ENCODE measurements around the gene GALNT2.

GALNT2 gene

DNA sequence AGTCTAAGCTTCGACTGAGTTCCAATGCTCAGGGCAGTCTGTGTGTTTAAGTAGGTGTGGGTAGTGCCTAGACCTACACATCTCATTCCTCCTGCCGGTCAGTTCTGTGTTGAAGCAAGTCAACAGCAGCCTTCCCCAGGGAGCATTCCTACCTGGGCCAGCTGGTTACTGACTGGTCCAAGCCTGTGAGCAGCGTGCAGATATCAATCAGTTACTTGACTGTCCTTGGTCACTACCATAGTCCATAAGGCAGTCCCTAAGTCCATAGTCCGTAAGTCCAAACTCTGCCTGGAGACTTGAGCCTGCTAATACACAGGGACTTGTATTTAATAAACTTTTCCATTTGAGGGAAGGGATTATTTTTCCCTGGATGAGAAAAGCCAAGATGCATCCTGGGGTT lies 187.2 kb downstream of the GALNT2 start:
- no peaks in the 10 kb centered on the region for H3K4me1 ChIP-seq (ENCODE audit: low read length)
- no peaks in the 10 kb centered on the region for H4K20me1 ChIP-seq (ENCODE audit: insufficient read depth, low read length)
- no peaks in the 10 kb centered on the region for H3K79me2 ChIP-seq (ENCODE audit: low read length)
- H2AFZ ChIP-seq (ENCODE audit: low read length): no peak overlapping the region
- no peaks in the 10 kb centered on the region for H3K27me3 ChIP-seq (replicated peaks; ENCODE audit: insufficient read depth, low read length)
- H3K27ac ChIP-seq (ENCODE audit: low read length): no peak overlapping the region
- no peak for DNase-seq
- H3K4me2 ChIP-seq (ENCODE audit: low read depth, low read length): no peak overlapping the region
- H3K9ac ChIP-seq (ENCODE audit: low read length): no peak overlapping the region
- no peaks in the 10 kb centered on the region; the same call in 1 of the 2 replicates for H3K36me3 ChIP-seq (replicated peaks; ENCODE audit: insufficient read depth, low read length)
- no peak overlapping the region for H3K4me3 ChIP-seq (ENCODE audit: low read length)
- no peaks in the 10 kb centered on the region for H3K9me3 ChIP-seq (replicated peaks; ENCODE audit: insufficient read depth, low read length)
- H3K9me2 ChIP-seq (replicated peaks; ENCODE audit: insufficient read depth, low read length): no peaks in the 10 kb centered on the region
- no peaks in the 10 kb centered on the region for H3F3A ChIP-seq (ENCODE audit: insufficient read depth, low read length)
- TF ChIP-seq EZH2phosphoT487 (IDR thresholded peaks at IDR 0.05; ENCODE audit: low read length) (no peak), EZH2 (optimal IDR thresholded peaks at IDR 0.05; ENCODE audit: low read depth, low read length) (no peak)
- TF ChIP-seq, protein P1, sequence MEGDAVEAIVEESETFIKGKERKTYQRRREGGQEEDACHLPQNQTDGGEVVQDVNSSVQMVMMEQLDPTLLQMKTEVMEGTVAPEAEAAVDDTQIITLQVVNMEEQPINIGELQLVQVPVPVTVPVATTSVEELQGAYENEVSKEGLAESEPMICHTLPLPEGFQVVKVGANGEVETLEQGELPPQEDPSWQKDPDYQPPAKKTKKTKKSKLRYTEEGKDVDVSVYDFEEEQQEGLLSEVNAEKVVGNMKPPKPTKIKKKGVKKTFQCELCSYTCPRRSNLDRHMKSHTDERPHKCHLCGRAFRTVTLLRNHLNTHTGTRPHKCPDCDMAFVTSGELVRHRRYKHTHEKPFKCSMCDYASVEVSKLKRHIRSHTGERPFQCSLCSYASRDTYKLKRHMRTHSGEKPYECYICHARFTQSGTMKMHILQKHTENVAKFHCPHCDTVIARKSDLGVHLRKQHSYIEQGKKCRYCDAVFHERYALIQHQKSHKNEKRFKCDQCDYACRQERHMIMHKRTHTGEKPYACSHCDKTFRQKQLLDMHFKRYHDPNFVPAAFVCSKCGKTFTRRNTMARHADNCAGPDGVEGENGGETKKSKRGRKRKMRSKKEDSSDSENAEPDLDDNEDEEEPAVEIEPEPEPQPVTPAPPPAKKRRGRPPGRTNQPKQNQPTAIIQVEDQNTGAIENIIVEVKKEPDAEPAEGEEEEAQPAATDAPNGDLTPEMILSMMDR (IDR thresholded peaks at IDR 0.05; ENCODE audit: low read length): no peak

DNA sequence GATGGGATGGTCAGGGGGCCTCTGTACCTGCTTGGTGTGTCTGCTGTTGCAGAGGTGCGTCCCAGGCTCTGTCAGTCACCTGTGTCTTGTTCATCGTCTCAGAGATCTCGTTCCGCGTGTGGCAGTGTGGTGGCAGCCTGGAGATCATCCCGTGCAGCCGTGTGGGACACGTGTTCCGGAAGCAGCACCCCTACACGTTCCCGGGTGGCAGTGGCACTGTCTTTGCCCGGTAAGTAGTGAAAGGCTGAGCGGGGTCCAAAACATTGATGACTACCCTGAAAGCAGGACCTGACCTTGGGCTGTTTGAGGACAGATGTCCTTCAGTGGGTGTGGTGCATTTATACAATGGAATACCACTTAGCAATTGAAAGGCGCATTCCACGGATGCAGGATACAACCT lies 188.1 kb downstream of the GALNT2 start:
- DNase-seq: no peak
- H3K9me3 ChIP-seq (replicated peaks; ENCODE audit: insufficient read depth, low read length): no peaks in the 10 kb centered on the region
- H3K4me1 ChIP-seq (ENCODE audit: low read length): no peaks in the 10 kb centered on the region
- H3K27me3 ChIP-seq (replicated peaks; ENCODE audit: insufficient read depth, low read length): no peaks in the 10 kb centered on the region
- H3K4me2 ChIP-seq (ENCODE audit: low read depth, low read length): no peak overlapping the region
- no peak overlapping the region for H3K9ac ChIP-seq (ENCODE audit: low read length)
- no peaks in the 10 kb centered on the region; the same call in 1 of the 2 replicates for H3K36me3 ChIP-seq (replicated peaks; ENCODE audit: insufficient read depth, low read length)
- no peaks in the 10 kb centered on the region for H3K9me2 ChIP-seq (replicated peaks; ENCODE audit: insufficient read depth, low read length)
- no peak overlapping the region for H3K4me3 ChIP-seq (ENCODE audit: low read length)
- TF ChIP-seq EZH2phosphoT487 (IDR thresholded peaks at IDR 0.05; ENCODE audit: low read length) (no peak), EZH2 (optimal IDR thresholded peaks at IDR 0.05; ENCODE audit: low read depth, low read length) (no peak)
- TF ChIP-seq, protein P1 (IDR thresholded peaks at IDR 0.05; ENCODE audit: low read length): no peak
- no peak overlapping the region for H2AFZ ChIP-seq (ENCODE audit: low read length)
- H3K27ac ChIP-seq (ENCODE audit: low read length): no peak overlapping the region
- H4K20me1 ChIP-seq (ENCODE audit: insufficient read depth, low read length): no peaks in the 10 kb centered on the region
- H3K79me2 ChIP-seq (ENCODE audit: low read length): no peaks in the 10 kb centered on the region
- H3F3A ChIP-seq (ENCODE audit: insufficient read depth, low read length): no peaks in the 10 kb centered on the region

DNA sequence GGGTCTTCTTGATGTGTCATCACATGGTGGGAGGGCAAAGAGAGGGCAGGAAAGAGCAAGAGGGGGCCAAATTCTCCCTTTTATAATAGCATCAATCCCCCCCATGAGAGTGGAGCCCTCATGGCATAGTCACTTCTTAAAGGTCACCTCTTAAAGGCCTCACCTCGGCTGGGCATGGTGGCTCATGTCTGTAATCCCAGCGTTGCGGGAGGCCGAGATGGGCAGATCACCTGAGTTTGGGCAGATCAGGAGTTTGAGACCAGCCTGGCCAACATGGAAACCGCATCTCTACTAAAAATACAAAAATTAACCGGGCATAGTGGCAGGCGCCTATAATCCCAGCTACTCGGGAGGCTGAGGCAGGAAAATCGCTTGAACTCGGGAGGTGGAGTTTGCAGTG lies 189.0 kb downstream of the GALNT2 start:
- Histone ChIP-seq H3K9ac (ENCODE audit: low read length) (no peak overlapping the region), H3K4me1 (ENCODE audit: low read length) (no peaks in the 10 kb centered on the region), H3F3A (ENCODE audit: insufficient read depth, low read length) (no peaks in the 10 kb centered on the region), H3K27me3 (replicated peaks; ENCODE audit: insufficient read depth, low read length) (no peaks in the 10 kb centered on the region), H4K20me1 (ENCODE audit: insufficient read depth, low read length) (no peaks in the 10 kb centered on the region), H3K4me3 (ENCODE audit: low read length) (no peak overlapping the region), H2AFZ (ENCODE audit: low read length) (no peak overlapping the region), H3K36me3 (replicated peaks; ENCODE audit: insufficient read depth, low read length) (no peaks in the 10 kb centered on the region; the same call in 1 of the 2 replicates), H3K9me2 (replicated peaks; ENCODE audit: insufficient read depth, low read length) (no peaks in the 10 kb centered on the region), H3K27ac (ENCODE audit: low read length) (no peak overlapping the region), H3K9me3 (replicated peaks; ENCODE audit: insufficient read depth, low read length) (no peaks in the 10 kb centered on the region), H3K4me2 (ENCODE audit: low read depth, low read length) (no peak overlapping the region), H3K79me2 (ENCODE audit: low read length) (no peaks in the 10 kb centered on the region)
- DNase-seq: no peak
- TF ChIP-seq EZH2 (optimal IDR thresholded peaks at IDR 0.05; ENCODE audit: low read depth, low read length) (no peak), EZH2phosphoT487 (IDR thresholded peaks at IDR 0.05; ENCODE audit: low read length) (no peak)
- TF ChIP-seq, protein P1 (IDR thresholded peaks at IDR 0.05; ENCODE audit: low read length): no peak

Measured in MM.1S (cell line).